ENCODE measurements around the gene LGALS7B. TPM values are rescaled to one million over a fixed set of nuclear protein-coding genes. Genes with fewer than 3 reads are reported as not detected.
A peak's percentile ranks its signal among the peaks of the same experiment; 100 is the strongest.
"Not testable (repeated sequence)": the region's sequence is repeated elsewhere in the genome, so short reads cannot be mapped to it uniquely, and the experiment has no call there.

The LGALS7B gene
- total RNA-seq, result not detected

DNA sequence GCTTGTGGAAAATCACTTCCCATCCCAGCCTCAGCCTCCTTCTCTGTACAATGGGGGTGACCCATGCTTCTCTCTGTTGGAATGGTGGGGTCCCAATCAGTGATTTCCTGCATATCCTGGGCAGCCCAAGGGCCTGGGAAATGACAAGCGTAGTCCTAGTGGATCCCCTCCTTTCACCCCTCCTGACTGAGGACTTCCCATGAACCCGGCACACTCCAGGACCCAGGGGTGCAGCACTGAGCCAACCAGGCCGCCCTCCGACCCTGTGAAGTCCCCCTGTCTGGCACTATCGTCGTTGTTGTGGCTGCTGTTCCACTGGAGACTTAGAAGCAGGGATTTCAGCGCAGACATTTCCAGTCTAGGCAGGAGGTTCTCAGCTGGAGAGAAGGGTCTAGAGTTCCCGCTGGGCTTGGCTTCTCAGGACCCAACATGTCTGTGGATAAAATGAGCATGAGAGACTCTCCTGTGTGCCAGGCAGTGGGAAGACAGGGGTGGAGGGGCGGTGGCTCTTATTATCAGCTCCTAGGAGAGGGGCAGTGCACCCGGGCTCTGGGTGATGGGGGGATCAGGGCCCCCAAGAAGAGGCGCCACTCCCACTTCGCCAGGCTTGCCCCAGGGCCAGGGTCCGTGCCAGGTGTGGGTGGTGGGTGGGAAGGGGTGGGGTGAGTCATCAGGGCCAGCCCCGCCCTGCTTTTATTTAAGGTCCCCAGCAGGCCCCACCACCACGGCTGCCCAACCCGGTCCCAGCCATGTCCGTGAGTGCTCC is at the start of gene LGALS7B:
LGALS7B (plus strand) TSS at position 723 of the 766 bp plus-strand sequence; CDS start at position 750, 27 bp downstream.
- DNase-seq (ENCODE audit: low spot score), result no peak

DNA sequence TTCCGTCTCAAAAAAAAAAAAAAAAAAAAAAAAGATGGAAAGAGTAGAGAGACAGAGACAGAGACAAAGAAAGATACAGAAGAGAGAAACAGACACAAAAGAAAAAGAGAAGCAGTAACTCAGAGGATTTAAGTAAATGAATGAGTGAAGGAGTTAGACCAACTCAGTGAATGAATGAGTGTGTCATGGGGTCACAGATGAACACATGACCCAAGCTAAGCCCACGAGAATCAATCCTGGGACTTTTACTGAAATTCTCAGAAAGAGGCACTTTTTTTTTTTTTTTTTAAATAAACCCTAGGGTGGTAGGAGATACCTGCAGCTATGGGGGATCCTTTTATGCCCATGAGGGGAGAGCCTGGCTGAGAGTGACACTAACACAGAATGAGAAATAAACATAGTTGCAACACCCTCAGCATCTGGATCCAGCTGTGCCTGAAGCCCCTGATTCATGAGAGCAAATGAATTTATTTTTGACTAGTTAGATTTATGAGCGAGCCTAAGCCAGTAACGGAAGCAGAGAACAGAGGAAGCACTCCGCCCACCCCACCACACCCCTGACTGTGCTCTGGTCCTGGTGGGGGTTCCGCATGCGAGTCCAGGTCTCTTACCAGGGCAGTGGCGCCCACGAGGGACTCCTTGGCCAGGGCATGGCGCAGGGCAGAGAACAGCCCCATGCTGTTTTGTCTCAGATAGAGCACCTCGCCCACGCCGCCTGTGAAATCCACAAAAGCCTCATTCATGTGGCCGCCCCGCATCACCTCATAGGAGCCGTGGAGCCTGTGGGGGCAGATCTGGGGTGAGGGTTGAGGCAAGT is 49.4 kb upstream of the LGALS7B start:
- no peak for DNase-seq (ENCODE audit: low spot score)

DNA sequence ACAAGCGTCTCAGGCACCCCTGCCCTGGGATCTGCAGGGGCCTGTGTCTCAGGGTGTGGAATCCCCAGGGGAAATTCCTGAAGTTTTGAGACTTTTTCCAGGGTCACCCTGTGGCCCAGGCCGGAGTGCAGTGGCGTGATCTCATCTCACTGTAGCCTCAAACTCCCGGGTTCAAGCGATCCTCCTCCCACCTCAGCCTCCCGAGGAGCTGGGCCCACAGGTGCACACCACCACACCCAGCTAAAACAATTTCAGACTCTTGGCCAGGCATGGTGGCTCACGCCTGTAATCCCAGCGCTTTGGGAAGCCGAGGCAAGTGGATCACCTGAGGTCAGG is 48.8 kb upstream of the LGALS7B start:
- no peak for DNase-seq (ENCODE audit: low spot score)

- DNase-seq (ENCODE audit: low spot score), result no peak
These were observed 48.1 kb upstream of the LGALS7B start for GRCh38 chr19:38740932-38741331.

GRCh38 chr19:38741670-38742069 is 47.3 kb upstream of the LGALS7B start:
- DNase-seq (ENCODE audit: low spot score), result no peak

DNA sequence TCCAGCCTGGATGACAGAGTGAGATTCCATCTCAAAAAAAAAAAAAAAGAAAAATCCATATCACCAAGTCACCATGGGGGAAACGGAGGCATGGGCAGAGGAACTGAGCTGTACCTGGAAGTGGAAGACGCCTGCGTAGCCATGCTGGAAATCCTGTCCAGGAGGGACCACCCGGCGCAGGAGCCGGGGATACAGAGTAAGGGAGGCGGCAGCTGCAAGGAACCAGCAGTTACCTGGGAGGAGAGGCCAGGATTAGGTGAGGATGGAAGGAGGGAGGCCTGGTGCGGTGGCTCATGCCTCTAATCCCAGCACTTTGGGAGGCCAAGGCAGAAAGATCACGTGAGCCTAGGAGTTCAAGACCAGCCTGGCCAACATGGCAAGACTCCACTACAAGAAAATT is 46.7 kb upstream of the LGALS7B start:
- no peak for DNase-seq (ENCODE audit: low spot score)

DNA sequence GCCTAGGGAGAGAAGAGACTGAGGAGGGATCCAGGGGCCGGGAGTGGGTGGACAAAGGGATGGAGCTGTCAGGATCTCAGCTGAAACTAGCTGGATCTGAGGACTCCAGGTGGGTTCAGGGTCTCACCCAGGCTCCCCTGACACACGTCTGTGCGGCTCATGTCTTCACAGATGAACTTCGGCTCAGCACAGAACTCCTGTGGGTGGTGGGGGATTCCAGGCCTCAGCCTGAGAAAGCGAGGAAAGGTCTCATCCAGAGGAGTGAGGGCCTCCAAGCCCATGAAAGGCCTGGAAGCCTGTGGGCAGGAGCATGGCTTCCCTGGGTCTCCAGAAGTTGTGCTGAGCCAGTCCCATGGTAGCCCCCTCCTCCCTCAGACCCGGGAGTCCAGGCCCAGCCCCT is 46.1 kb upstream of the LGALS7B start:
- DNase-seq (ENCODE audit: low spot score), result no peak

DNA sequence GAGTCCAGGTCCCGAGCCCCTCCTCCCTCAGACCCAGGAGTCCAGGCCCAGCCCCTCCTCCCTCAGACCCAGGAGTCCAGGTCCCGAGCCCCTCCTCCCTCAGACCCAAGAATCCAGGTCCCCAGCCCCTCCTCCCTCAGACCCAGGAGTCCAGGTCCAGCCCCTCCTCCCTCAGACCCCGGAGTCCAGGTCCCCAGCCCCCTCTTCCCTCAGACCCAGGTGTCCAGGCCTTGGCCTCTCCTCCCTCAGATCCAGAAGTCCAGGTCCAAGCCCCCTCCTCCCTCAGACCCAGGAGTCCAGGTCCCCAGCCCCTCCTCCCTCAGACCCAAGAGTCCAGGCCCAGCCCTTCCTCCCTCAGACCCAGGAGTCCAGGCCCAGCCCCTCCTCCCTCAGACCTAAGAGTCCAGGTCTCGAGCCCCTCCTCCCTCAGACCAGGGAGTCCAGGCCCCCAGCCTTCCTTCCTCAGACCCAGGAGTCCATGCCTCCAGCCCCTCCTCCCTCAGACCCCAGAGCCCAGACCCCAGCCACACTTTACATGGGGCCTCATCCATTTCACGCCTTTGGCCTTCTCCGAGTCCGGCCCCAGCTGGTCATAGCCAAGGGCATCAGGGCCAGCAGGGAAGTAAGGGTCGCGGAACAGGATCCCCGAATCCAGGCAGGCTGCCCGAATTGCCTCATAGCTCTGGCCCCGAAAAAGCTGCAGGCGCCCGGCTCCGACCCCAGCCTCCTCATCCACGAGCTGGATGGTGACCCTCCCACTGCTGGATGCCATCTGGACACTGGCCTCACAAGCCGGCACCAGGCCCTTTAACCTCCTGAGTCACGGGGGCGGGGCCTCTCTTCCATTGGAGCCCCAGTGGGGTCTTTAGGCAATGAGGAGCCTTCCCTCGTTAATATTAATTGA is 45.4 kb upstream of the LGALS7B start:
- no peak for DNase-seq (ENCODE audit: low spot score)

GRCh38 chr19:38744298-38744681 is 44.7 kb upstream of the LGALS7B start, which contains the start of gene CAPN12:
Gene CAPN12 (minus strand): TSS chr19:38744474. CDS start chr19:38744165, 309 bp downstream.
- no peak for DNase-seq (ENCODE audit: low spot score)

GRCh38 chr19:38744874-38745273 is 44.1 kb upstream of the LGALS7B start:
- DNase-seq (ENCODE audit: low spot score), result no peak

DNA sequence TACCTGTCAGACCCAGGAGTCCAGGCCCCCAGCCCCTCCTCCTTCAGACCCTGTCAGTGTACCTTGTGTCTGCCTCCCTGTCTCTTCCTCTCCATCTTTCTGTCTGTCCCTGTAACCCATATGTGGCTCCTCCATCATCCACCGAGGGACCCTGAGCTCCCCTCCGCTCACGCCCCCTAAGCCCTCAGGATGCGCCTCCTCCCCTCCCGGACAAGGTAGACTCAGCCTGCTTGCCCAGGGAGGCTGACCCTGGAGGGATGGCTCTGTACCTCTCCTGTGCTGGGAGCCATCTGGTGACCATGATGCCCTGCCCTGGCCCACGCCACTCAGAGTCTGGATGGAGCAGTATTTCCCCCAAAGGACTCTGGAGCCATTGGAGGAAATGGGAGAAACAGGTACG is 43.7 kb upstream of the LGALS7B start:
- DNase-seq (ENCODE audit: low spot score), result no peak

DNA sequence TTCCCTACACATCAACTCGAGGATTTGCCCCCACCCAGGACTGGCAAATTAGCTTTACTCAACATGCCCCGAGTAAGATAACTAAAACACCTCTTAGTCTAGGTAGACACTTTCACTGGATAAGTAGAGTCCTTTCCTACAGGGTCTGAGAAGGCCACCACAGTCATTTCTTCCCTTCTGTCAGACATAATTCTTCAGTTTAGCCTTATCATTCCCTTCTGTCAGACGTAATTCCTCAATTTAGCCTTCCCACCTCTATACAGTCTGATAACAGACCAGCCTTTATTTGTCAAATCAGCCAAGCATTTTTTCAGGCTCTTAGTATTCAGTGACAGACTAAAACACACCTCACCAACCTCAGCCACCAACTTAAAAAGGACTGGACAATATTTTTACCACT is 35.2 kb upstream of the LGALS7B start:
- DNase-seq (ENCODE audit: low spot score), result not testable (repeated sequence)

DNA sequence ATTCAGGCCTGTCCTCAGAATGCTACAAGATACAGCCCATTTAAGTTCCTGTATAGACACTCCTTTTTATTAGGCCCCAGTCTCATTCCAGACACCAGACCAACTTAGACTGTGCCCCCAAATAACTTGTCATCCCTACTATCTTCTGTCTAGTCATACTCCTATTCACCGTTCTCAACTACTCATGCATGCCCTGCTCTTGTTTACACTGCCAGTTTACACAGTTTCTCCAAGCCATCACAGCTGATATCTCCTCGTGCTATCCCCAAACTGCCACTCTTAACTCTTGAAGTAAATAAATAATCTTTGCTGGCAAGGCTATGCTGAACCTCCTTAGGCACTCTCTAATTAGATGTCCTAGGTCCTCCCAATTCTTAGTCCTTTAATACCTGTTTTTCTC is 34.8 kb upstream of the LGALS7B start:
- not testable (repeated sequence) for DNase-seq (ENCODE audit: low spot score)

GRCh38 chr19:38759590-38760003 is 29.4 kb upstream of the LGALS7B start:
- DNase-seq (ENCODE audit: low spot score), result no peak

DNA sequence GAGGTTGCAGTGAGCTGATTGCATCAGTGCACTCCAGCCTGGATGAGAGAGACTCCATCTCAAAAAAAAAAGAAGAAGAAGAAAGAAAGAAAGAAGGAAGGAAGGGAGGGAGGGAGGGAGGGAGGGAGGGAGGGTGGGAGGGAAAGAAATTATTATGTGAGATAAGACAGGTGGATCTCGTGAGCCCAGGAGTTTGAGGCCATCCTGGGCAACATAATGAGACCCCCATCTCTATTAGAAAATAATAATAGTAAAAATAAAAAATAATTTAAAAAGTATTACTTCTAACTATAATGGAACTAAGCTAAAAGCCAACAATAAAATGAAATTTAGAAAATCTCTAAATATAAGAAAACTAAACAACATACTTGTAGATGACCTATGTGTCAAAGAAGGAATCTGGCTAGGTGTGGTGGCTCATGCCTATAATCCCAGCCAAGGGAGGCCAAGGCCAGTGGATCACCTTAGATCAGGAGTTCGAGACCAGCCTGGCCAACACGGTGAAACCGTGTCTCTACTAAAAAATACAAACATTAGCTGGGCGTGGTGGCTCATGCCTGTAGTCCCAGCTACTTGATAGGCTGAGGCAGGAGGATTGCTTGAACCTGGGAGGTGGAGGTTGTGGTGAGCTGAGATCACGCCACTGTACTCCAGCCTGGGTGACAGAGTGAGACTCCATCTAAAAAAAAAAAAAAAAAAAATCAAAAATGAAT is 28.0 kb upstream of the LGALS7B start:
- not testable (repeated sequence) for DNase-seq (ENCODE audit: low spot score)

DNA sequence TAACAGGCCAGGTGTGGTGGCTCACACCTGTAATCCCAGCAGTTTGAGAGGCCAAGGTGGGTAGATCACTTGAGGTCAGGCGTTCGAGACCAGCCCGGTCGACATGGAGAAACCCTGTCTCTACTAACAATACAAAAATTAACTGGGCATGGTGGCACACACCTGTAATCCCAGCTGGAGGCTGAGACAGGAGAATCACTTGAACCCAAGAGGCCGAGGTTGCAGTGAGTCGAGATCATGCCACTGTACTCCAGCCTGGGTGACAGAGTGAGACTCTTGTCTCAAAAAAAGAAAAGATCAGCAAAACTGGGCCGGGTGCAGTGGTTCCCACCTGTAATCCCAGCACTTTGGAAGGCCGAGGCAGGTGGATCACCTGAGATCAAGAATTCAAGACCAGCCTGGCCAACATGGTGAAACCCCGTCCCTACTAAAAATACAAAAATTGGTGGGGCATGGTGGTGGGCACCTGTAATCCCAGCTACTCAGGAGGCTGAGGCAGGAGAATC is 27.1 kb upstream of the LGALS7B start:
- not testable (repeated sequence) for DNase-seq (ENCODE audit: low spot score)

DNA sequence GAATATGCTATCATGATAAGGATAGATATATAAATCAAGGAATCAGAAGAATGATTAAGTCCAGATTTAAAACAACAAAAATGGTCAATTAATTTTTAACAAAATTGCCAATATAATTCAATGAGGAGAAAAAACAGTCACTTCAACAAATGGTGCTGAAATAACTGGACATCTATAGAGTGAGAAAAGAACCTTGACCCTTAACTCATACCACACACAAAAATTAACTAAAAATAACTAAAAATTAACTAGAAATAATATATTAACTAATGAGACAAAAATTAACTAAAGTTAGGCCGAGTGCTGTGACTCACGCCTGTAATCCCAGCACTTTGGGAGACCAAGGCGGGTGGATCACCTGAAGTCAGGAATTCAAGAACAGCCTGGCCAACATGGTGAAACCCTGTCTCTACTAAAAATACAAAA is 25.2 kb upstream of the LGALS7B start:
- DNase-seq (ENCODE audit: low spot score), result no peak

GRCh38 chr19:38765214-38765613 is 23.8 kb upstream of the LGALS7B start:
- DNase-seq (ENCODE audit: low spot score), result no peak

DNA sequence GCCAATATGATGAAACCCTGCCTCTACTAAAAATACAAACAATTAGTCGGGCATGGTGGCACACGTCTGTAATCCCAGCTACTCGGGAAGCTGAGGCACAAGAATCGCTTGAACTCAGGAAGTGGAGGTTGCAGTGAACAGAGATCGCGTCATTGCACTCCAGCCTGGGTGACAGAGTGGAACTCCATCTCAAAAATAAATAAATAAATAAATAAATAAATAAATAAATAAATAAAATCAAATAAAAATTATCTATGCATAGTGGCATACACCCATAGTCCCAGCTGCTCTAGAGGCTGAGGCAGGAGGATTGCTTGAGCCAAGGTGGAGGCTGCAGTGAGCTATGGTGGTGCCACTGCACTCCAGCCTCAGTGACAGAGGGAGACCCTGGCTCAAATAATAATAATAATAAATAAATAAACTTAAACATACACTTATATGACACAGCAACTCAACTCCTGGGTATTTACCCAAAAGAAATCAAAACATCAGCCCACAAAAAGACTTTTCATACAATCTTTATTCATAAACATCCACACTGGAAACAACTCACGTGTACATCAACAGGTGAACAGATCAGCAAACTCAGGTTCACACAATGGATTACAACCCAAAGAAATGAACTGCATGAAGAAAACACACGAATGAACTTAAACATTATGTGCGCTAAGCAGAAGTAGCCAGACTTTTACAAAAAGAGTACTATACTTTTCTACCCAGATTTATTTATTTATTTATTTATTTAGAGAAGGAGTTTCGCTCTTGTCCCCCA is 22.5 kb upstream of the LGALS7B start:
- DNase-seq (ENCODE audit: low spot score), result no peak

- DNase-seq (ENCODE audit: low spot score), result peak; percentile 91
These were observed 19.3 kb upstream of the LGALS7B start for GRCh38 chr19:38769635-38770211.

Measured in ureter (tissue), 1 donor.